Osteocyte (in vitro differentiated cells): Measurements from ENCODE around the gene HSDL2. TPM values are rescaled to one million over a fixed set of nuclear protein-coding genes. Genes with fewer than 3 reads are reported as not detected.

Experiments
- DNase-seq: peaks from one replicate; pipeline ENCODE4 v3.0.0; 2021; ENCODE audit warnings: mixed read lengths; ENCODE audit not compliant: unreplicated experiment; ENCODE audit errors: extremely low spot score
- H3K27ac Mint-ChIP-seq: one replicate; pipeline ENCODE4 v1.8.0; 2021; ENCODE audit warnings: mild to moderate bottlenecking, mixed read lengths; ENCODE audit not compliant: unreplicated experiment
- H3K27me3 Mint-ChIP-seq: one replicate; pipeline ENCODE4 v1.8.0; 2021; ENCODE audit warnings: mixed read lengths; ENCODE audit not compliant: unreplicated experiment
- H3K36me3 Mint-ChIP-seq: one replicate; pipeline ENCODE4 v1.8.0; 2021; ENCODE audit warnings: mixed read lengths; ENCODE audit not compliant: unreplicated experiment
- H3K4me1 Mint-ChIP-seq: one replicate; pipeline ENCODE4 v1.8.0; 2021; ENCODE audit warnings: mixed read lengths; ENCODE audit not compliant: unreplicated experiment
- H3K4me3 Mint-ChIP-seq: one replicate; pipeline ENCODE4 v1.8.0; 2021; ENCODE audit warnings: mild to moderate bottlenecking, moderate library complexity, mixed read lengths; ENCODE audit not compliant: unreplicated experiment
- H3K9me3 Mint-ChIP-seq: one replicate; pipeline ENCODE4 v1.8.0; 2021; ENCODE audit warnings: mixed read lengths; ENCODE audit not compliant: unreplicated experiment
- total RNA-seq: library from RNA; stranded (reverse); gene quantifications from 2 replicates; pipeline ENCODE4 v1.2.1, GENCODE V29; 2021
- TF ChIP-seq, protein P1 (sequence below): fragments of 200-600 bp; sonication (generic); IDR thresholded peaks from 2 replicates; pipeline ENCODE4 v1.5.0; 2021; ENCODE audit warnings: antibody characterized with exemption, mild to moderate bottlenecking, moderate library complexity

The HSDL2 gene
- total RNA-seq, 1 donor from 2014 or later = 19.0 TPM

DNA sequence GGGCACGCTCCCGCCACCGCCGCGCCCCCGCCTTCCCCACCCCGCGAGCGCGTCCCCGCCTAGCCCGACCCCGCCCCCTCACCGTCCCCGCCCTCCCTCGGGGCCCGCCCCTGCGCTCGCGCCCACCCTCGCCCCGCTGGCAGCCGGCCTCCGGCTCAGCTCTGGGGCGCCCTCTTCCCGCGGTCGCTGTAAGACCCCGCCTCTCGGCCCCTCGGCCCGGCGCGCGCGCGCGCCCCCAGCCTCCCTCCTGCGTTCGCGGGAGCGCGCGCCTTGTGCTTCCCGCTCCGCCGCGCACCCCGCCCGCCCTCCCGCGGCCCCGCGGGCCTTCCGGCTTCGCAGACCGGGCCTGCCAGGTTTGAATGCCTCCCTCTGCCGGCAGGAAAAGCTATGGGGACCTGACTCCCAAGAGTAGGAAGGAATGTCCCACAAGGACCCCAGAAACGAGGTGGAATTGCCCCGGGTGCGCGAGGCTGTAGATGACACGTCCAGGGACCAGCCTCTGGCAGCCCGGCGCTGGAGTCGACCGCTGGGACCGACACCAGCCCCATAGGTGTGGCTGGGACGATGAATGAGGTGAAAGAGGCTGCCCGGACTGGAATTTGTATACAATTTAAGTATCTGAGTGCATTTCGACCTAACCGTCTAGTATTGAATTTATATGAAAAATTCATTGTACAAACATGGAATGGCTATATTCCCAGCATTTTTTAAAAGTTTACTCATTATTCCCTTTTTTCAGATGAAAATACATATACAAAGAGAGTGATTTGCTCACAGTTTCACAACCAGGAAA is 46.1 kb upstream of the HSDL2 start:
- Mint-ChIP-seq H3K4me1 (peaks cover 28% of the 10 kb centered on the region), H3K4me3 (peak overlapping the region; percentile 92), H3K27ac (peak overlapping the region; percentile 99), H3K27me3 (no peaks in the 10 kb centered on the region), H3K36me3 (no peaks in the 10 kb centered on the region), H3K9me3 (no peaks in the 10 kb centered on the region)
- DNase-seq = peak; percentile 99
- TF ChIP-seq, protein P1, sequence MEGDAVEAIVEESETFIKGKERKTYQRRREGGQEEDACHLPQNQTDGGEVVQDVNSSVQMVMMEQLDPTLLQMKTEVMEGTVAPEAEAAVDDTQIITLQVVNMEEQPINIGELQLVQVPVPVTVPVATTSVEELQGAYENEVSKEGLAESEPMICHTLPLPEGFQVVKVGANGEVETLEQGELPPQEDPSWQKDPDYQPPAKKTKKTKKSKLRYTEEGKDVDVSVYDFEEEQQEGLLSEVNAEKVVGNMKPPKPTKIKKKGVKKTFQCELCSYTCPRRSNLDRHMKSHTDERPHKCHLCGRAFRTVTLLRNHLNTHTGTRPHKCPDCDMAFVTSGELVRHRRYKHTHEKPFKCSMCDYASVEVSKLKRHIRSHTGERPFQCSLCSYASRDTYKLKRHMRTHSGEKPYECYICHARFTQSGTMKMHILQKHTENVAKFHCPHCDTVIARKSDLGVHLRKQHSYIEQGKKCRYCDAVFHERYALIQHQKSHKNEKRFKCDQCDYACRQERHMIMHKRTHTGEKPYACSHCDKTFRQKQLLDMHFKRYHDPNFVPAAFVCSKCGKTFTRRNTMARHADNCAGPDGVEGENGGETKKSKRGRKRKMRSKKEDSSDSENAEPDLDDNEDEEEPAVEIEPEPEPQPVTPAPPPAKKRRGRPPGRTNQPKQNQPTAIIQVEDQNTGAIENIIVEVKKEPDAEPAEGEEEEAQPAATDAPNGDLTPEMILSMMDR = peak; percentile 58

GRCh38 chr9:112334432-112334841 is 45.5 kb upstream of the HSDL2 start:
- Mint-ChIP-seq H3K4me1 (peaks cover 28% of the 10 kb centered on the region), H3K9me3 (no peaks in the 10 kb centered on the region), H3K27me3 (no peaks in the 10 kb centered on the region), H3K4me3 (peak overlapping the region; percentile 92), H3K27ac (peak overlapping the region; percentile 99), H3K36me3 (no peaks in the 10 kb centered on the region)
- TF ChIP-seq, protein P1 = no peak
- no peak for DNase-seq

DNA sequence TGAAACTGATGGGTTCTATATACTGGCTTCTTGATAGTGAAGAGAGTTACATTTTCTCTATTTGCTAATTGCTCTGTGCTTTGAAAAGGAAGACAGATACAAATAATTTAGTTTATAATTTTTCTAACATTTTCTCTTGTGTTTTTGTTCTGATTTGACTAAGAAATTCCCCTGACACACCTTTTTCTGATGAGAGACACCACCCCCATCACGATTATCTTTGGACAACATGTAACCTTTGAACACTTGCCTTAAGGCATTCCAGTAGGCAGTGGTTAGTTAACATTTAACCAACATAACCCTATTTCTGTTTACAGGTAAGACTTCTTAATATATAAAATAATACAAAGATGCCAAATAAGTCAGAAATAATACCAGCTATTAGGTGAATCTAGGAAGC is 42.4 kb upstream of the HSDL2 start:
- Mint-ChIP-seq H3K36me3 (no peaks in the 10 kb centered on the region), H3K27ac (no peak overlapping the region)

GRCh38 chr9:112338561-112338960 is 41.3 kb upstream of the HSDL2 start:
- TF ChIP-seq, protein P1 = no peak
- Mint-ChIP-seq H3K4me3 (no peak overlapping the region), H3K27me3 (no peaks in the 10 kb centered on the region), H3K9me3 (no peaks in the 10 kb centered on the region), H3K4me1 (peaks cover 15% of the 10 kb centered on the region), H3K27ac (no peak overlapping the region), H3K36me3 (no peaks in the 10 kb centered on the region)
- no peak for DNase-seq

More for the DNA sequence above, 42.4 kb upstream of the HSDL2 start:
- no peak for DNase-seq
- TF ChIP-seq, protein P1 = no peak
- Mint-ChIP-seq H3K9me3 (no peaks in the 10 kb centered on the region), H3K27me3 (no peaks in the 10 kb centered on the region), H3K4me3 (no peak overlapping the region), H3K4me1 (peaks cover 15% of the 10 kb centered on the region)

DNA sequence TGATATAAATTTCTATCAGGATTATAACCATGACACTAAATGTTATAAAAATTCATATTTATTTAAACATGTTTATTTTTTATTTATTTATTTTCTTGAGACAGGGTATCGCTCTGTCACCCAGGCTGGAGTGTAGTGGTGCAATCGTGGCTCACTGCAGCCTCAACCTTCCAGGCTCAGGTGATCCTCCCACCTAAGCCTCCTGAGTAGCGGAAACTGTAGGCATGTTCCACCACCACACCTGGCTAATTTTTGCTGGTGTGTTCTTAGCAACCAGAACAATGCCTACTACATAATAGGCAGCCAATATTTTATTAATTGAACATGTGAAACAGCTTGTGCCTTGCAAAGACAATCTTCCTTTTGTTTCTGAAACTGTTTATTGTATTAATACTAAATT is 40.0 kb upstream of the HSDL2 start:
- H3K27me3 Mint-ChIP-seq = no peaks in the 10 kb centered on the region
- TF ChIP-seq, protein P1 = no peak
- H3K4me3 Mint-ChIP-seq = no peak overlapping the region
- no peak overlapping the region for H3K27ac Mint-ChIP-seq
- DNase-seq = no peak
- H3K36me3 Mint-ChIP-seq = no peaks in the 10 kb centered on the region
- peaks cover 10% of the 10 kb centered on the region for H3K4me1 Mint-ChIP-seq
- no peaks in the 10 kb centered on the region for H3K9me3 Mint-ChIP-seq
